ENCODE results near the gene TBC1D22A.
"Not testable (repeated sequence)": the region's sequence is repeated elsewhere in the genome, so short reads cannot be mapped to it uniquely, and the experiment has no call there.

- not testable (repeated sequence) for TF ChIP-seq EP300, CTCF, POLR2A (IDR thresholded peaks at IDR 0.05)
Observed at GRCh38 chr22:47170511-47171440, 408.3 kb downstream of the TBC1D22A start.

Measured in gastroesophageal sphincter (tissue), 3 donors.